ENCODE measurements around the gene PTPRN2.

GRCh38 chr7:158042156-158042880 lies 545.3 kb downstream of the PTPRN2 start:
- TF ChIP-seq CTCF (IDR thresholded peaks at IDR 0.05) (no peak), ZFX (IDR thresholded peaks at IDR 0.05; ENCODE audit: borderline replicate concordance) (no peak)
